Urinary bladder (tissue), 4 donors: ENCODE measurements around the gene GIGYF2. TPM values are rescaled to one million over a fixed set of nuclear protein-coding genes. Genes with fewer than 3 reads are reported as not detected.
A peak's percentile ranks its signal among the peaks of the same experiment; 100 is the strongest.
"Not testable (repeated sequence)": the region's sequence is repeated elsewhere in the genome, so short reads cannot be mapped to it uniquely, and the experiment has no call there.

Source experiments
- DNase-seq: peaks from one replicate; pipeline ENCODE4 v3.0.0-alpha.2; 2015; ENCODE audit errors: extremely low spot score
- H3K27ac ChIP-seq: one replicate; pipeline ENCODE4 v1.5.1; 2013; ENCODE audit warnings: low read depth, mild to moderate bottlenecking, moderate library complexity
- H3K36me3 ChIP-seq: one replicate; pipeline ENCODE4 v1.6.1; 2013; ENCODE audit warnings: mild to moderate bottlenecking, moderate library complexity; ENCODE audit not compliant: insufficient read depth
- H3K4me1 ChIP-seq: one replicate; pipeline ENCODE4 v1.6.1; 2013; ENCODE audit warnings: mild to moderate bottlenecking, moderate library complexity; ENCODE audit not compliant: insufficient read depth
- H3K4me3 ChIP-seq: one replicate; pipeline ENCODE4 v1.5.1; 2013; ENCODE audit warnings: low read depth, low read length
- WGBS: extraction: QIAGEN DNeasy Blood & Tissue Kit; methylation state at CpG from one replicate; pipeline ENCODE4 v1.1.7; 2013; 5-methylcytosine and 5-hydroxymethylcytosine counted together
- polyA plus RNA-seq: library from polyadenylated mRNA; stranded (reverse); fragments of 200-250 nt; gene quantifications from one replicate; pipeline ENCODE4 v1.2.3, GENCODE V29; 2013
- total RNA-seq: library from RNA; depleted of rRNA; stranded (reverse); fragments of >200 nt; gene quantifications from one replicate; pipeline ENCODE4 v1.2.3, GENCODE V29; 2014
- donor health status: healthy with polysubstance abuse.
- donor health status: healthy.

GIGYF2 gene
- total and polyA plus RNA-seq, 2 donors = 29.3 to 121 TPM

- no peaks in the 10 kb centered on the region for H3K4me1 ChIP-seq
- 79% methylated on average over 1 of the region's 1 CpG for WGBS
- no peaks in the 10 kb centered on the region for H3K36me3 ChIP-seq
- DNase-seq = no peak
- no peak overlapping the region for H3K4me3 ChIP-seq
- H3K27ac ChIP-seq = no peak overlapping the region
Measured at GRCh38 chr2:232672588-232672987, 24.5 kb upstream of the GIGYF2 start.

GRCh38 chr2:232674491-232674890, 22.6 kb upstream of the GIGYF2 start:
- no peaks in the 10 kb centered on the region for H3K36me3 ChIP-seq
- H3K27ac ChIP-seq = no peak overlapping the region
- no peaks in the 10 kb centered on the region for H3K4me1 ChIP-seq
- no peak for DNase-seq
- 55% methylated on average over 6 of the region's 6 CpGs for WGBS
- no peak overlapping the region for H3K4me3 ChIP-seq

GRCh38 chr2:232675381-232675780, 21.8 kb upstream of the GIGYF2 start:
- H3K36me3 ChIP-seq = no peaks in the 10 kb centered on the region
- 92% methylated on average over 10 of the region's 10 CpGs for WGBS
- DNase-seq = no peak
- no peaks in the 10 kb centered on the region for H3K4me1 ChIP-seq
- H3K27ac ChIP-seq = no peak overlapping the region
- H3K4me3 ChIP-seq = no peak overlapping the region

- Histone ChIP-seq H3K4me1 (no peaks in the 10 kb centered on the region), H3K4me3 (no peak overlapping the region), H3K27ac (no peak overlapping the region), H3K36me3 (no peaks in the 10 kb centered on the region)
- 91% methylated on average over 7 of the region's 7 CpGs for WGBS
- DNase-seq = no peak
Measured at GRCh38 chr2:232680006-232680405, 17.1 kb upstream of the GIGYF2 start.

GRCh38 chr2:232681527-232681926, 15.6 kb upstream of the GIGYF2 start:
- 90% methylated on average over 10 of the region's 10 CpGs for WGBS
- no peak for DNase-seq

GRCh38 chr2:232683368-232683767, 13.8 kb upstream of the GIGYF2 start:
- no peaks in the 10 kb centered on the region for H3K4me1 ChIP-seq
- 20% methylated on average over 1 of the region's 1 CpG for WGBS
- no peak overlapping the region for H3K4me3 ChIP-seq
- no peak overlapping the region for H3K27ac ChIP-seq
- H3K36me3 ChIP-seq = no peaks in the 10 kb centered on the region
- DNase-seq = no peak

More at GRCh38 chr2:232681527-232681926, 15.6 kb upstream of the GIGYF2 start:
- Histone ChIP-seq H3K4me1 (no peaks in the 10 kb centered on the region), H3K4me3 (no peak overlapping the region), H3K27ac (no peak overlapping the region), H3K36me3 (no peaks in the 10 kb centered on the region)

GRCh38 chr2:232685391-232685790, 11.7 kb upstream of the GIGYF2 start:
- not testable (repeated sequence) for DNase-seq, H3K36me3 ChIP-seq, H3K27ac ChIP-seq, H3K4me1 ChIP-seq, H3K4me3 ChIP-seq
- WGBS = 93% methylated on average over 6 of the region's 6 CpGs

GRCh38 chr2:232687382-232688160, 9.6 kb upstream of the GIGYF2 start:
- no peak overlapping the region for H3K27ac ChIP-seq
- 84% methylated on average over 11 of the region's 11 CpGs for WGBS
- H3K4me3 ChIP-seq = no peak overlapping the region
- H3K36me3 ChIP-seq = no peaks in the 10 kb centered on the region
- H3K4me1 ChIP-seq = no peaks in the 10 kb centered on the region
- no peak for DNase-seq

GRCh38 chr2:232688201-232688600, 8.9 kb upstream of the GIGYF2 start:
- Histone ChIP-seq H3K36me3 (no peaks in the 10 kb centered on the region), H3K4me1 (no peaks in the 10 kb centered on the region), H3K4me3 (no peak overlapping the region), H3K27ac (no peak overlapping the region)
- no peak for DNase-seq
- WGBS = 92% methylated on average over 7 of the region's 7 CpGs

GRCh38 chr2:232689152-232689910, 7.8 kb upstream of the GIGYF2 start:
- no peak overlapping the region for H3K4me3 ChIP-seq
- no peaks in the 10 kb centered on the region for H3K4me1 ChIP-seq
- no peaks in the 10 kb centered on the region for H3K36me3 ChIP-seq
- WGBS = 50% methylated on average over 3 of the region's 3 CpGs
- DNase-seq = no peak
- H3K27ac ChIP-seq = no peak overlapping the region

GRCh38 chr2:232691117-232691516, 6.0 kb upstream of the GIGYF2 start:
- not testable (repeated sequence) for H3K4me3 ChIP-seq, H3K36me3 ChIP-seq, H3K4me1 ChIP-seq, DNase-seq, H3K27ac ChIP-seq
- WGBS = 94% methylated on average over 13 of the region's 13 CpGs

GRCh38 chr2:232693344-232693743, 3.8 kb upstream of the GIGYF2 start:
- DNase-seq = no peak
- no peak overlapping the region for H3K27ac ChIP-seq
- no peaks in the 10 kb centered on the region for H3K4me1 ChIP-seq
- H3K36me3 ChIP-seq = no peaks in the 10 kb centered on the region
- WGBS = 85% methylated on average over 4 of the region's 4 CpGs
- no peak overlapping the region for H3K4me3 ChIP-seq

- Histone ChIP-seq H3K27ac (no peak overlapping the region), H3K4me3 (peak overlapping the region; percentile 20), H3K4me1 (peaks cover 5% of the 10 kb centered on the region), H3K36me3 (no peaks in the 10 kb centered on the region)
- WGBS = 45% methylated on average over 10 of the region's 10 CpGs
- no peak for DNase-seq
Measured at GRCh38 chr2:232696609-232697058, 497 bp upstream of the GIGYF2 start.

- peak overlapping the region; percentile 98 for H3K4me3 ChIP-seq
- peaks cover 5% of the 10 kb centered on the region for H3K4me1 ChIP-seq
- under 1% methylated on average over 11 of the region's 11 CpGs for WGBS
Measured at GRCh38 chr2:232697807-232698110, 628 bp downstream of the GIGYF2 start.

More at GRCh38 chr2:232697807-232698110, 628 bp downstream of the GIGYF2 start:
- DNase-seq = no peak
- no peaks in the 10 kb centered on the region for H3K36me3 ChIP-seq
- peak overlapping the region; percentile 87 for H3K27ac ChIP-seq
